Panc1 (cell line): Measurements from ENCODE around the gene HAUS8.

Experiments used
- POLR2AphosphoS5 ChIP-seq: IDR thresholded peaks from 2 replicates; pipeline ENCODE4 v1.6.1; 2012; ENCODE audit warnings: mild to moderate bottlenecking, low read depth, low read length, moderate library complexity
- REST ChIP-seq, 2 experiments: IDR thresholded peaks; 2 replicates each; pipeline ENCODE4 v1.6.1; 2011 to 2012; ENCODE audit warnings: low read depth in 2 of 2, control low read depth in 1 of 2, low read length in 1 of 2, mild to moderate bottlenecking in 1 of 2, moderate library complexity in 1 of 2; ENCODE audit not compliant: insufficient read depth in 1 of 2
- TF ChIP-seq, protein P1 (sequence below): fragments of 450-650 bp; IDR thresholded peaks from 2 replicates; pipeline ENCODE4 v1.5.1; 2017; ENCODE audit warnings: mild to moderate bottlenecking

DNA sequence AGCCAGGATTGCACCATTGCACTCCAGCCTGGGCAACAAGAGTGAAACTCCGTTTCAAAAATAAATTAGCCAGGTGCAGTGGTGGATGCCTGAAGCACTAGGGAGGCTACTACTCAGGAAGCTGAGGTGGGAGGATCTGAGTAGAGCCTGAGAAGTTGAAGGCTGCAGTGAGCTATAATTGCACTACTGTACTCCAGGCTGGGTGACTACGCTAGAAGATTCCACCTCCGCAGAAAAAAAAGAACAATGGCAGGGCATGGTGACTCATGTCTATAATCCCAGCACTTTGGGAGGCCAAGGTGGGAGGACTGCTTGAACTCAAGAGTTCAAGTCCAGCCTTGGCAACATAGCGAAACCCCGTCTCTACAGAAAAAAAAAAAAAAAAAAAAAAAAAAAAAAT, 20.5 kb downstream of the HAUS8 start:
- TF ChIP-seq, protein P1, sequence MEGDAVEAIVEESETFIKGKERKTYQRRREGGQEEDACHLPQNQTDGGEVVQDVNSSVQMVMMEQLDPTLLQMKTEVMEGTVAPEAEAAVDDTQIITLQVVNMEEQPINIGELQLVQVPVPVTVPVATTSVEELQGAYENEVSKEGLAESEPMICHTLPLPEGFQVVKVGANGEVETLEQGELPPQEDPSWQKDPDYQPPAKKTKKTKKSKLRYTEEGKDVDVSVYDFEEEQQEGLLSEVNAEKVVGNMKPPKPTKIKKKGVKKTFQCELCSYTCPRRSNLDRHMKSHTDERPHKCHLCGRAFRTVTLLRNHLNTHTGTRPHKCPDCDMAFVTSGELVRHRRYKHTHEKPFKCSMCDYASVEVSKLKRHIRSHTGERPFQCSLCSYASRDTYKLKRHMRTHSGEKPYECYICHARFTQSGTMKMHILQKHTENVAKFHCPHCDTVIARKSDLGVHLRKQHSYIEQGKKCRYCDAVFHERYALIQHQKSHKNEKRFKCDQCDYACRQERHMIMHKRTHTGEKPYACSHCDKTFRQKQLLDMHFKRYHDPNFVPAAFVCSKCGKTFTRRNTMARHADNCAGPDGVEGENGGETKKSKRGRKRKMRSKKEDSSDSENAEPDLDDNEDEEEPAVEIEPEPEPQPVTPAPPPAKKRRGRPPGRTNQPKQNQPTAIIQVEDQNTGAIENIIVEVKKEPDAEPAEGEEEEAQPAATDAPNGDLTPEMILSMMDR: no peak
- TF ChIP-seq POLR2AphosphoS5 (no peak), REST (IDR thresholded peaks at IDR 0.05; ENCODE audit: insufficient read depth in 1 of 2, low read depth in 2 of 2, low read length in 1 of 2) (no peak)
